Neutrophil (primary cell): ENCODE results near the gene PEX13.
A peak's percentile ranks its signal among the peaks of the same experiment; 100 is the strongest.

ENCODE experiments used
- H3K27ac ChIP-seq: fragments of 200-600 bp; sonication (generic); 2 replicates; pipeline ENCODE4 v1.5.1; 2016; ENCODE audit warnings: mild to moderate bottlenecking, moderate library complexity
- H3K27me3 ChIP-seq: fragments of 200-600 bp; sonication (generic); 2 replicates; pipeline ENCODE4 v1.6.0; 2016; ENCODE audit warnings: mild to moderate bottlenecking
- H3K36me3 ChIP-seq: fragments of 200-600 bp; sonication (generic); 2 replicates; pipeline ENCODE4 v1.5.1; 2017
- H3K4me1 ChIP-seq, 2 experiments: fragments of 200-600 bp in 1 of 2; sonication (generic) in 1 of 2; 1 replicate in 1 of 2; 2 replicates in 1 of 2; pipeline versions ENCODE4 v1.5.1 to v1.6.1; 2013 to 2016; ENCODE audit warnings: low read depth in 1 of 2, low read length in 1 of 2, mild to moderate bottlenecking in 1 of 2, moderate library complexity in 1 of 2; ENCODE audit not compliant: control insufficient read depth in 1 of 2, insufficient read depth in 1 of 2
- H3K4me3 ChIP-seq, 2 experiments: fragments of 200-600 bp in 1 of 2; sonication (generic) in 1 of 2; 1 replicate in 1 of 2; 2 replicates in 1 of 2; pipeline ENCODE4 v1.5.1; 2013 to 2016; ENCODE audit warnings: low read depth in 1 of 2, low read length in 1 of 2, mild to moderate bottlenecking in 1 of 2, moderate library complexity in 1 of 2
- H3K9me3 ChIP-seq: fragments of 200-600 bp; sonication (generic); 2 replicates; pipeline ENCODE4 v1.5.1; 2016
- CTCF ChIP-seq: fragments of 200-600 bp; sonication (generic); IDR thresholded peaks from 2 replicates; pipeline ENCODE4 v1.5.1; 2016; ENCODE audit warnings: antibody characterized with exemption

The PEX13 gene

GRCh38 chr2:61059382-61059781 lies 41.9 kb downstream of the PEX13 start:
- no peak for TF ChIP-seq CTCF
- no peaks in the 10 kb centered on the region for H3K4me1 ChIP-seq
- H3K36me3 ChIP-seq: peaks cover 4% of the 10 kb centered on the region
- no peaks in the 10 kb centered on the region for H3K27me3 ChIP-seq
- no peak overlapping the region for H3K4me3 ChIP-seq
- no peaks in the 10 kb centered on the region for H3K9me3 ChIP-seq
- no peak overlapping the region for H3K27ac ChIP-seq

GRCh38 chr2:61065714-61066709 lies 48.5 kb downstream of the PEX13 start, which contains the start of gene SANBR:
Gene SANBR (plus strand): TSS chr2:61065871. CDS start chr2:61070351, 4,480 bp downstream.
- peak; percentile 65 for TF ChIP-seq CTCF
- H3K27ac ChIP-seq: peak within 1 kb of the TSS; percentile 73
- H3K27me3 ChIP-seq: no peaks in the 10 kb centered on the region
- peaks cover 14 to 17% of the 10 kb centered on the region in 2 experiments for H3K4me1 ChIP-seq
- no peaks in the 10 kb centered on the region for H3K9me3 ChIP-seq
- peak within 1 kb of the TSS; percentile 82 to 94 for H3K4me3 ChIP-seq
- peaks cover 3% of the 10 kb centered on the region for H3K36me3 ChIP-seq

GRCh38 chr2:61074100-61074499 lies 56.6 kb downstream of the PEX13 start:
- Histone ChIP-seq H3K27me3 (no peaks in the 10 kb centered on the region), H3K4me3 (no peak overlapping the region), H3K27ac (no peak overlapping the region), H3K9me3 (no peaks in the 10 kb centered on the region), H3K4me1 (no peaks in the 10 kb centered on the region), H3K36me3 (peaks cover 44% of the 10 kb centered on the region)
- no peak for TF ChIP-seq CTCF

- peaks cover 31% of the 10 kb centered on the region for H3K36me3 ChIP-seq
- TF ChIP-seq CTCF: no peak
- no peaks in the 10 kb centered on the region for H3K27me3 ChIP-seq
Observed at GRCh38 chr2:61085883-61086282, 68.4 kb downstream of the PEX13 start.

GRCh38 chr2:61089797-61090196 lies 72.3 kb downstream of the PEX13 start:
- peaks cover 31% of the 10 kb centered on the region for H3K36me3 ChIP-seq
- H3K27ac ChIP-seq: no peak overlapping the region
- no peaks in the 10 kb centered on the region for H3K9me3 ChIP-seq
- H3K27me3 ChIP-seq: no peaks in the 10 kb centered on the region
- no peaks in the 10 kb centered on the region for H3K4me1 ChIP-seq
- H3K4me3 ChIP-seq: no peak overlapping the region
- TF ChIP-seq CTCF: no peak

More at GRCh38 chr2:61085883-61086282, 68.4 kb downstream of the PEX13 start:
- no peaks in the 10 kb centered on the region for H3K9me3 ChIP-seq
- H3K4me3 ChIP-seq: no peak overlapping the region
- no peaks in the 10 kb centered on the region for H3K4me1 ChIP-seq
- H3K27ac ChIP-seq: no peak overlapping the region
